Epithelial cell of esophagus (primary cell): ENCODE data around the gene IL27RA.

Experiments used
- DNase-seq: peaks from one replicate; pipeline ENCODE4 v3.0.0; 2010; ENCODE audit warnings: low read depth
- H3K4me3 ChIP-seq: 2 replicates; pipeline ENCODE4 v1.5.1; 2011; ENCODE audit warnings: mild to moderate bottlenecking, low read length, control low read depth
- TF ChIP-seq, protein P1 (sequence below): IDR thresholded peaks from 2 replicates; pipeline ENCODE4 v1.5.1; 2011; ENCODE audit warnings: low read depth, mild to moderate bottlenecking, low read length, control low read depth, inconsistent platforms; ENCODE audit not compliant: insufficient read depth; ENCODE audit errors: missing control alignments

Gene IL27RA

DNA sequence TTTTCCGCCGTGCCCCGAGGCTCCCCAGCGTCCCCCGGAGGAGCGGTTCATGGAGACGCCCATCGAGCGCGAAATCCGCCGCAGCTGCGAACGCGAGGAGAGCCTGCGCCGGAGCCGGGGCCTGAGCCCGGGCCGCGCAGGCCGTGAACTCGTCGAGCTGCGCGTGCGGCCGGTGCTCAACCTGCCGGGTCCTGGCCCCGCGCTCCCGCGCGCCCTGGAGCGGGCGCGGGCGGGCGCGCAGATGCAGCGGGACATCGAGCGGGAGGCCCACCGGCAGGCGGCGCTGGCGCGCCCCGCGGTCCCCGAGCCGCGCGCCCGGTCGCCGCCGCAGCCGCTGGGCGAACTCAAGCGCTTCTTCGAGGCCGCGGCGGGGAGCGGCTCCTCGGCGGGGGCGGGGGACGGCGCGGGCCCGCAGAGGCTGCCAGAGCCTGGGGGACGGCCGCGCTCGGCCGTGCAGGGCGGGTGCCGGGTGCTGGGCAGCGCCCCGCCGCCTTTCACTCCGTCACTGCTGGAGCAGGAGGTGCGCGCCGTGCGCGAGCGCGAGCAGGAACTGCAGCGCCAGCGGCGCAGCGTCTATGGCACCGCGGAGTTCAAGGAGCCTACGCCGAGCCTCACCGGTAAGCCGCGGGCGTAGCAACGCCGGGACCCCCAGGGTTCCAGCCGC, 41.8 kb downstream of the IL27RA start:
- DNase-seq: peak; percentile 87
- peak overlapping the region; percentile 85 for H3K4me3 ChIP-seq
- TF ChIP-seq, protein P1, sequence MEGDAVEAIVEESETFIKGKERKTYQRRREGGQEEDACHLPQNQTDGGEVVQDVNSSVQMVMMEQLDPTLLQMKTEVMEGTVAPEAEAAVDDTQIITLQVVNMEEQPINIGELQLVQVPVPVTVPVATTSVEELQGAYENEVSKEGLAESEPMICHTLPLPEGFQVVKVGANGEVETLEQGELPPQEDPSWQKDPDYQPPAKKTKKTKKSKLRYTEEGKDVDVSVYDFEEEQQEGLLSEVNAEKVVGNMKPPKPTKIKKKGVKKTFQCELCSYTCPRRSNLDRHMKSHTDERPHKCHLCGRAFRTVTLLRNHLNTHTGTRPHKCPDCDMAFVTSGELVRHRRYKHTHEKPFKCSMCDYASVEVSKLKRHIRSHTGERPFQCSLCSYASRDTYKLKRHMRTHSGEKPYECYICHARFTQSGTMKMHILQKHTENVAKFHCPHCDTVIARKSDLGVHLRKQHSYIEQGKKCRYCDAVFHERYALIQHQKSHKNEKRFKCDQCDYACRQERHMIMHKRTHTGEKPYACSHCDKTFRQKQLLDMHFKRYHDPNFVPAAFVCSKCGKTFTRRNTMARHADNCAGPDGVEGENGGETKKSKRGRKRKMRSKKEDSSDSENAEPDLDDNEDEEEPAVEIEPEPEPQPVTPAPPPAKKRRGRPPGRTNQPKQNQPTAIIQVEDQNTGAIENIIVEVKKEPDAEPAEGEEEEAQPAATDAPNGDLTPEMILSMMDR: no peak

DNA sequence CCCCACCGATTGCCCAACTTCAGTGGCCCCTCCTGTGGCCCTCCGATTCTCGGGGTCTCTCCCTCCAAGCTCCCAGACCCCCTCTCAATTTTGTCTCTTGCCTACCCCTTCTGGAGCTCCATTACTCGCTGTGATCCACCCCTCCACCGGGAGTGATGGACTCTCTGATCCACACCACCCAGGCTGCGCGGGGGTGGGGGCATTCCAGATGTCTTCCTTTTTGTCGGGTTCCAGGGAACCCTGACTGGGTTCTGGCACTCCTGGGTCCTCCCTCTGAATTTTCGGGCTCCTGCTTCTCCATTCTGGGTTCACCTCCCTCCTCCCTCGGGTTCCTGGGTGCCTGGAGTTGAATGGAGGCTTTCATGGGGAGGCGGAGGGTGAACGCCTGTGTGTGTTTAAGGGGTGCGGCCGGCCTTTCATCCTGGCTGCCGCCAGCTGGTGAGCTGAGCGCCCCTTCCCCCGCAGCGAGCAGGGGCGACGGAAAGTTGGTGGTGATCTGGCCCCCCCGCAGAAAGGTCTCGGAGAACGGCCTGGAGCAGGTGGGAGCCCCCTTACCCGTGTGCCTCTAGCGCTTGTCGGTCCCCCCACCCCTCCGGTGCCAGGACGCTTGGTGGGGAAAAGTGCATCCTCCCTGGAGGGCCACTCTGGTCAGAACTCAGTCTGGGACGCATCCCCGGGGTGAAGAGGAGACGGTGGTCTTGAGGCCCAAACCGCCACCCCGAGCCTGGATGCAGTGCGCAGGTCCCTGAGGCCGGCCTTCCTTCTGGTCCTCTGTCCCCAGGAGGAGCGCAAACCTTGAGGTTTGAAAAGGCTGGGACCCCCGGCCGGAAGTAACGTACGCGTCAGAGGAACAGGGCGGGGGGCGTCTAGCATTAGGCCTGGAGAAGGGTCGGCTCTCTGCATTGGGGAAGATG, 42.6 kb downstream of the IL27RA start:
- DNase-seq: peak; percentile 51

DNA sequence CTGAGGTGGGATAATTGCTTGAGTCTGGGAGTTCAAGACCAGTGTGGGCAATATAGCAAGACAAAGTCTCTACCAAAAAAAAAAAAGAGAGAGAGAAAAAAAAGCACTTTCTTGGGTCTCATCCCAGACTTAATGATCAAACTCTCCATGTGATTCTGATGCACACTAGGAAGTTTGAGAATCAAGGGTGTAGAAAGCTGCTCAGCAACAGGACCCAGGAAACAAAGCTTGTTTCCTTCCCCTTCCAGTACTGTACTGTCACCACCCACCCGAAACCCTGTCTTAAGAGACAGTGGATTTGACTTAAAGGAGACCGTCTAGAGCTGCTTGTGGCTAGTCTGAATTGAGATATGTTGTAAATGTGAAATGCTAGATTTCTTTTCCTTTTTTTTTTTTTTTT, 46.8 kb downstream of the IL27RA start:
- TF ChIP-seq, protein P1: no peak
- DNase-seq: no peak
- no peak overlapping the region for H3K4me3 ChIP-seq

More for the DNA sequence above, 42.6 kb downstream of the IL27RA start:
- peak overlapping the region; percentile 85 for H3K4me3 ChIP-seq
- TF ChIP-seq, protein P1: no peak

DNA sequence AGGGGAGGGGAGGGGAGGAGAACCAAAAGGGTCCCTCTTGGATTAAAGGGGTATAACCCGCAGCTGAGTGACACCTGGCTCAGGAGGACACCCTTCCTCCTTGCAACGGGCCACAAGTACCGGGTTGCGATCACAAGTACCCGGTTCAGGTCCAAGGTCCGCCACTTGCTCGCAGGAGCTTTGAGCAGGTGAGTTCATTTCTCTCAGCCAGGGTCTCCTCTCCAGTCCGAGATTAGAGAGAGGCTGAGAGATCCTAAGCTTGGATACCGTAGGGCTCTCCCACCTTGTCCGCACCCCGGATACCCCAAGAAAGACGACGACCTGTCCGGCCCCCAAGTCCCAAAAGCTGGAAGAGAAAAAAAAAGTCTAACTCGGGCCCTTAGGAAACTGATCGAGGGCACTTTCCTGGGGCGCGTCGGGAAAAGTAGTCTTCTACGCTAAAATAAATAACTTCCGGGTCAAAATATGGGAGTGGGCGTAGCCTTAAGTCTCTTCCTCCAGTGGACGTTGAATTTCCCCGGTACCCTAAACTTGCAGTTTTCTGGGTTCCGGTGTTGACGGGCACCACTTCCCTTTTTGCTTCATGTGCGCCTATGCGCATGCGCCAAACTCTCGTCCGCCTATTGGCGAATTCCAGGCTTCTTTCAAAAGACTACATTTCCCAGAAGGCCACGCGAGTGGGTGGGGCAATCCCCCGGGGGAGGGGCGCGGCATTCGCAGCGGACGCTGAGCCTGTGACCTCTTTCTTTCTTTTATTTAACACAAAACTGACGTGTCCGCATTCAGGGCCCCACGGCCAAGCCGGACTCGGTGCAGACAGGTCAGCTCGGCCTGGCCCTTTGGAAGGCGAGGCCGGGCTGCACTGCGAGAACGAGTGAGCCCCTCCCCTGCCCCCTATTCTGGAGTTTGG, 49.6 kb downstream of the IL27RA start:
- peak; percentile 98 for DNase-seq
- peak overlapping the region; percentile 73 for H3K4me3 ChIP-seq
- TF ChIP-seq, protein P1: no peak

DNA sequence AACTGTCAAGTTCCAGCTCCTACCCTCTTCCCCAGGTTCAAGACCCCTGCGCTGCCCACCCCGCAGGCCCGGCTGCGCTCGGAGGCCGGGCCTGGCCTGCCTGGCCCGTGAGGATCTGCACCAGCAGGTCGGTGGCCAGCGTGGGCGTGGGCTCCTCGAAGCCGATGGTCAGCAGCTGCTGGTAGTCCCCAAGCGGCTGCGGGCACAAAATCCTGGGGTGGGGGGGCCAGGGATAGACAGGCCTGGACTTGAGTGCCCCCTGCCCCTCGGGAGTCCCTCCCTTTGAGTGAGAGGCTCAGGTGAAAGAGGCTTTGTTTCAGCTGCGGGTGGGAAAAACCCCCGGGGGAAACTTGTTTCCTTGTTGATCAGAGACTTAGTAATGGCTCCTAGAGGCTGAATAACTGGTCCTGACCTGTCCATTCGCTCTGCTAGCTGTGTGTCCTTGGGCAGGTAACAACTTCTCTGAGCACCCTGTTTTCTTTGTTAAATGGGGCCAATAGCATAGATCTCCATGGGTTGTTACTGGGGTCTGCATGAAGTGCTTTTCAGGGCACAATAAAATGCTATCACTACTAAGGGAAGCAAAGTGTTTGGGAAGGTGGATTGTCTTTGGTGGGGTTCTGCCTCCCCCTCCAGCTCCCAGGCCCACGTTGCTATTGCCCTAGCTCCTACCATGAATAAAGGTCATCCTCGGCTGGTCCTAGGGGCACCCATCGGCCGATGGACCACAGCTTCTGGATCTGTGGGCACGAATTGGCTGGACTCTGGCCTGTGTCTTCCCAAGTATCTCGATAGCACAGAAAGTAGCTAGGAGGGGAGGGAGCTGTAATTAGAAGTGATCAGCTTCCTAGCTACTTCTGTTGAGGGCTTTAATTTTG, 50.5 kb downstream of the IL27RA start:
- TF ChIP-seq, protein P1: no peak
- DNase-seq: peak; percentile 85
- H3K4me3 ChIP-seq: peak overlapping the region; percentile 73

DNA sequence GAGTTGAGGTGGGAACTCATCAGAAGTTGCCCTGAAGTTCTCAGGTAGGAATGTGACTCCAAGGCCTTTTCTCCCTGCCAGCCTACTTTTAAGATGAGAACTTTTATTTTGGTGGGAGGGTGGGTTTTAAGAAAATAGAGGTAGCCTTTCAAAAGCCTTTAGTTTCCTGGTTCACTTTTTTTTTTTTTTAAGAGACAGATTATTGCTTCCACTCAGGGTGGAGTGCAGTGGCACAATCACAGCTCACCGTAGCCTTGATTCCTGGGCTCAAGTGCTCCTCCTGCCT, 51.1 kb downstream of the IL27RA start:
- TF ChIP-seq, protein P1: no peak
- peak overlapping the region; percentile 73 for H3K4me3 ChIP-seq

More for the DNA sequence above, 51.1 kb downstream of the IL27RA start:
- no peak for DNase-seq
